Prostate gland (tissue), 2 donors: ENCODE measurements around the gene EDNRA.

Experiments used
- CTCF ChIP-seq, 4 experiments: fragments of 200-600 bp in 2 of 4; fragments of 450-650 bp in 2 of 4; sonication (generic) in 2 of 4; IDR thresholded peaks; 1 replicate in 3 of 4; 2 replicates in 1 of 4; pipeline ENCODE4 v1.5.1; 2016 to 2019; ENCODE audit warnings: antibody characterized with exemption in 4 of 4, mild to moderate bottlenecking in 2 of 4, moderate library complexity in 2 of 4
- POLR2A ChIP-seq: fragments of 450-650 bp; IDR thresholded peaks from one replicate; pipeline ENCODE4 v1.6.1; 2016; ENCODE audit warnings: antibody characterized with exemption, mild to moderate bottlenecking
- POLR2AphosphoS5 ChIP-seq: sonication (generic); formaldehyde crosslinking; IDR thresholded peaks from one replicate; pipeline ENCODE4 v1.6.1; 2017; ENCODE audit warnings: antibody characterized with exemption

GRCh38 chr4:147477439-147477838 is 3.5 kb upstream of the EDNRA start:
- no peak for TF ChIP-seq CTCF (IDR thresholded peaks at IDR 0.05)
- TF ChIP-seq POLR2A, result no peak
- no peak for TF ChIP-seq POLR2AphosphoS5
